ENCODE data around the gene DOLPP1.

GRCh38 chr9:129063061-129063460, 17.9 kb upstream of the DOLPP1 start:
- no peak for TF ChIP-seq CTCF (IDR thresholded peaks at IDR 0.05; ENCODE audit: low read depth, low read length, missing input control)
- TF ChIP-seq ATF3 (IDR thresholded peaks at IDR 0.05), result no peak
- TF ChIP-seq SP1 (IDR thresholded peaks at IDR 0.05), result no peak
- TF ChIP-seq YY1 (IDR thresholded peaks at IDR 0.05), result no peak
- no peak for TF ChIP-seq GABPA (IDR thresholded peaks at IDR 0.05 in 1 of 2, conservative IDR thresholded peaks at IDR 0.05 in 1 of 2)
- no peak for TF ChIP-seq TAF1 (conservative IDR thresholded peaks at IDR 0.05)
- TF ChIP-seq NR2F2 (IDR thresholded peaks at IDR 0.05), result no peak
- TF ChIP-seq REST (IDR thresholded peaks at IDR 0.05), result no peak
